Activated CD4-positive, alpha-beta T cell treated with anti-CD3 and anti-CD28 coated beads for 48 hours (primary cell): ENCODE data around the gene PRMT3.
"Not testable (repeated sequence)": the region's sequence is repeated elsewhere in the genome, so short reads cannot be mapped to it uniquely, and the experiment has no call there.

Source experiments
- DNase-seq: peaks from one replicate; pipeline ENCODE4 v3.0.0-alpha.2; 2020

PRMT3 gene

DNA sequence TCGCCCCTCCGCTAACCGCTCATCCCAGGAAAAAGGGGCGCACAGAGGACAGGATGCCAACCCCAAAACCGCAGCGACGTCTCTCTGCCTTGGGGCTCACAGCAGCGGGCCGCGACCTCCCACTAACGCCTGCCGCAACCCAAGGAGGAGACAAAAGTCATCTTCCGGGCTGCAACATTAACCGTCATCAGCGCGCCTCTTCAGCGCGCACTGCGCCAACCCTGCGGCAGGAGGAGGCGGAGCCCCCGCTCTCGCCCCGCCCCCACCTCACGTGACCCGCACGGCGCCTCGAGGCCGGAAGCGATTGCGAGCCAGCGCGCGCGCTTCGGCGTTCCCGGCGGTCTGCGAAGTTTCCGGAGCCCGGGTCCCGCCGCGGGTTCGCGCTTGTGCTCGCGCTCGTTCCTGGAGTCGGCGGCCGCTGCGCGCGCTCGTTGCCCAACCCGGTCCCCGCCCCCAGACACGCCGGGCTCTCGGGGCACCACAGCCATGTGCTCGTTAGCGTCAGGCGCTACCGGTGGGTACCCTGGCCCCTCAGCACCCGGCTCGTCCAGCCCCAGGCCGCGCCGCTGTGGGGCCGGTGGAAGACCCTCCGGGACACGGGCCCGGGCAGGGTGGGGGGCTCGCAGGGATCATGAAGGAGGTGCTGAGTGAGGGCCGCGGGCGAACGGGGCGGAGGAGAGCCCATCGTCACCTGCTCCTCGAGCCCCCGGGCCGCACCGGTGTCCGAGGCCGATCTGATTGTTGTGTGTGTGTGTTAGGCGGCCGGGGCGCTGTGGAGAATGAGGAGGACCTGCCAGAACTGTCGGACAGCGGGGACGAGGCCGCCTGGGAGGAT, at the start of gene PRMT3:
PRMT3 (plus strand) TSS at position 456 of the 835 bp plus-strand sequence; CDS start at position 487, 31 bp downstream.
- peak; percentile 97 for DNase-seq

DNA sequence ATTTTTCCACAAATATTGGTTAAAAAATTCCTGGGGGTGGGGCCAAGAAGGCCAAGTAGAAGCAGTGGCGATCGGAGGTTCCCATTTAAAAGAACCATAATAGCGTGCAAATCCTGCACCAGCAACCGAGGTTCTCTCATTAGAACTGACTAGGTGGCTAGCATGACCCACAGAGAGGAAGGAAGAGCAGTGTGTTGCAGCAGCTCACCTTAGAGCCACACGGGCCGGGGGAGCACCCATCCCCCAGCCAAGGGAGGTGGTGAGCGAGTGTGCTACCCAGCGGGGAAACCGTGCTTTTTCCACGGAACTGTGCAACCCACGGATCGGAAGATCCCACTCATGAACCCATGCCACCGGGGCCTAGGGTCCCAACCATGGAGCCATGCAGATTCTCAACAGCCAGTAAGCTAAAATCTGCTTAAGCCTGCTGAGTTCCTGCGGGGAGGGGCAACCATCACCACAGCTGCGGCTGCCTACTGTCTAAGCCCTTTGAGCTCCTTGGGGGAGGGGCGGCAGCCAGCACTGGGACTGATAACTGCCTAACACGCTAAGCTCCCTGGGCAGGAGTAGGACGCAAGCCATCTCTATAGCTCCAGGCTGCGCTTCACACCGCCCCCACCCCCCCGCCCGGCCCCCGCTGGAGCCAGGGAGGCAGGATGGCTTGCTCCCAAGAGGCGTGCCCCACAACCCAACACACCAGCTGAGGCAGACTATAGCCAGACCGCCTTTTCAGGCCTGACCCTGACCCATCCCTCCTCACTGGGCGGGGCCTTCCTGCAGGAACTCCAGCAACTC, 45.0 kb upstream of the PRMT3 start:
- DNase-seq = no peak

DNA sequence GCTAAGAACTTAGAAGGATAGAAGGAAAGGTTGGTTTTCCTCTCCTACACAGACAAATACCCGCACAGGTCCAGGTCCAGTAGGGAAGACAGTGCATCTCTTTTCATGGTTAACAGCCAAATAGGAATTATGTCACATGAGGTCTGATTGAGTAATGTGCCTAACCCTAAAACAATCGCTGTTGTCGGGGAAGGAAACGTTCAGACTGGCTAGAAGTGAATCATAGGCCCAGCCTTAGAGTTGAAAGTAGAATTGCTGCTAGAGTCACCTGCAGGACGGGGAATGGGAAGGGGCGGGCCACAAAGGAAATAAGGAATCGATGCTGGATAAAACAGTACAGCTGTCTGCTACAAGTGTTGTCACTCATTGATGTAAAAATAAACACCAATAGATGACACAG, 36.4 kb upstream of the PRMT3 start:
- no peak for DNase-seq

DNA sequence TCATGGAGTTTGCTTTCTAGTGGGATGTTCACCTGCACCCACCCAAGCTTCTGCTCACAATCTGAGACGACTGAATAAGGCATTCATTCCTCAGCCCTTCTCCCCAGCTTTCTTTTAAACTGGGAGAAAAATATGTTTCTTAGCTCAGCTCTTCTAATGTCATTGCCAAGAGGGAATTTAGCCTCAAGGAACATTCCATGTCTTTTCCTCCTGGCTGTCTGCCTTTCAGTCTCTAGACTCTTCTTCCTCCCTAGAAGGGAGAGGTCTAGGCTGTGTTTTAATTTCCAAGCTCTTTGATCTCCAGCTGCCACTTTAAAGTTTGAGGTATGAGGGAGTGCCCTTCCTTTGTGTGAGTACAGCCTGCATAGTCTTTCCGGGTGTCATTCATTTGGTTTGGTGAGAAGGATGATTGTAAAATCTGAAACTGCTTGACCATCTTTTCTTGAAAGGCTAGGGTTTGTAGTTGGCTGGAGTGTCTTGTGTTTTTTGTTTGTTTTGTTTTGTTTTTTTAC, 35.7 kb upstream of the PRMT3 start:
- DNase-seq = no peak

DNA sequence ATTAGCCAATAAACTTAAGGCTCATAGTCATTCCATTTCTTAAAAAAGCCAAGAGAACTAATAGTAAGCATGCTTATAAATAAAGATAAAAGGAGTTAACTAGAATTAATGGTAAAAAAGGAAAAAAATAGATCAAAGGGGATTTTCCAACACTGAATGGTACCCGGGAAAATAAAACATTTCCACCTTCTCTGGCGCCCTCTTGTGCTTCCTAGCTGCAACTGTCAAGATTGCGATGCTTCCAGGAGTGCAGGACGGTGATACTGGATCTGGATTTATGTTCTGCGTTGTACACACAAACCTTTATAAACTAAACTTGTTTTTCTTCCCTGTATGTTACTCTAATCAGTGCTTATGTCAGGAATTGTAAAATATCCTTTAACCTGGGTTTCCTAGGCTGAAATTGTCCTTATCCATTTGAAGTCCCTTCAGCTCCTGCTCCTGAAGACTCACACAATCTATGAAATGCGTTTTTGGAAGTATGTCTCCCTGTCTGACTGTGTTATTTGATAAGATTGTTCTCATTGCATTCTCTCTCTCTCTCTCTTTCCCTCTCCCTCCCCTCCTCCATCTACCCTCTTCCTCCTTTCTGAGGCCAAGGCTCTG, 33.6 kb upstream of the PRMT3 start:
- DNase-seq = peak; percentile 27

DNA sequence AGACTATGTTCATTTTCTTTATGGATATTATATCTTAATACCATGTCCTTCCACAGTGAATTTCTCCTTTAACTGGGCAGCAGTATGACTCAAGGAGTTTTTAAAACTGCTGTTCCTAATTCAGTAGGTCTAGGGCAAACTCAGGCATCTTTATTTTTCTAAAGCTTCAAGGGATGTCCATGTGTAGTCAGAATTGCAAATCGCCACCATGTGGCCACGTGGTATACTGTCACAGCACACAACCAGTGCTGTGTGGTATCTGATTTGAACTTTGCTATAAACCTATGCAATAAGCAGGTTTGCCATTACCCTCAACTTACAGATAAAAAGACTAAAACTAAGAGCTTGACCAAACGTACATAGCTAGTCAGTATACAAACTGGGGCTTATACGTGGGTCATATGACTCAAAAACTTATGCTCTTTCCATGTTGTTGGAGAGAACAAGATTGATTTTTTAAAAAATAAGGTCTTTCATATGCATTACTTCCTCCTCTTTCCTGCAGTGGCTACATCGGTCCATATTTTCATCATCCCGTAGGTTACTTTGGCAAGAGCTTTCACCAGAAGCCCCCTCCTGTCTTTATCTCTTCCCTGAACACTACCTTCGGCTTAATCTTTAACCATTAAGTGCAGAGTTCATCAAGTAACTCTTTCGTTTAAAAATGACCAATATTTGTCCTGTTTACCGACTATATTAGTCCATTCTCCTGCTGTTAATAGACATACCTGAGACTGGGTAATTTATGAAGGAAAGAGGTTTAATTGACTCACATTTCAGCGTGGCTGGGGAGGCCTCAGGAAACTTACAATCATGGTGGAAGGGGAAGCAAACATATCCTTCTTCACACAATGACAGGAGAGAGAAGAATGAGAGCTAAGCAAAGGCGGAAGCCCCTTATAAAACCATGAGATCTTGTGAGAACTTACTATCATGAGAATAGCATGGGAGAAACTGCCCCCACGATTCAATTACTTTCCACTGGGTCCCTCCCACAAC, 32.0 kb upstream of the PRMT3 start:
- DNase-seq = peak; percentile 59

DNA sequence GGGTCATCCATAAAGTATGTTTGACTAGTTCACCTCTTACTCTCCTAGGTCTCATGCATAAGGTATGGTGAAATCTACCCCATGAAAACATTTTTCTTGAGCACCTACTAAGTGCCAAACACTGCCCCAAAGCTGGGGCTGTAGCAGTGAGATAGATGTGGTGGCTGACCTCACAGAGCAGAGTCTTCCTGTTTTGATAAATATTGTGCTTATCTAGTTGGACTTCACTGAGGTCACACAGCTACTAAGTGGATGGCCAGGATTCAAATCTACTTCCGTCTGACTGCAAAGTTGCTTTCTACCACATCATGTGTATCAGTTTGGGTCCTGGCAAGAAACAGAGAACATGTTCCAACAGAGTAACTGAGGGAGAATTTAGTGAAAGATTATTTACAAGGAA, 30.4 kb upstream of the PRMT3 start:
- DNase-seq = no peak

DNA sequence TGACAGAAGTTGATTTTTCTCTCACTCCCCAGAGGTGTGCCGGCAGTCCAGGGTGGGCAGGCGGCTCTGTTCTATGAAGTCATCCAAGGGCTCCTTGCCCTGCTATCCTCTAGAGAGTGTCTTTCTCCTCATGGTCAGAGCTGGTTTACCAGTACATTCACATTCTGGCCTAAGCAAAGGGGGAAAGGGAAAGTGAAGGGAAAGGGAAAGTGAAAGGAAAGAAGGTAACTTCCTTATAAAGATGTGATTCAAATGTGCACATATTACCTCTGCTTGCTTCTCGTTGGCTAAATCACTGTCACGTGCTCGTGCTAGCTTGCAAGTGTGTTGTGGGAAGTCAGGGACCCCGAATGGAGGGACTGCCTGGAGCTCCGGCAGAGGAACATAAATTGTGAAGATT, 26.9 kb upstream of the PRMT3 start:
- DNase-seq = peak; percentile 35

DNA sequence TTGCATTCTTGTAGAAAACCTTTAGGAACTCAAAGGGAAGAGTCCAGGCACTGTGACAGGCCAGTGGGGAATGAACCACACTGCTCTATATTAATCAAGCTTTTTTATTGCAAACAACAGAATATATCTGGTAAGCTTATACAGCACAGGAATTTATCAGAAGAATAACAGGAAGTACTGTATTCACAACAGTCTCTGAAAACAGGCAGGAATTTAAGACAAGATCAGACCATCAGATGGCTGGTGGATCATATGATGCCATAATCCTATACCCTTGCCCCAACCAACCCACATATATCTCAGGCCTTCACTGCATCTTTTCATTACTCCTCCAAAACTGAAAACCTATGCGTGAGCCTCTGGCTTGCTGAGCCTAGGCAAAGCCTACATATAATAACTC, 25.0 kb upstream of the PRMT3 start:
- no peak for DNase-seq

DNA sequence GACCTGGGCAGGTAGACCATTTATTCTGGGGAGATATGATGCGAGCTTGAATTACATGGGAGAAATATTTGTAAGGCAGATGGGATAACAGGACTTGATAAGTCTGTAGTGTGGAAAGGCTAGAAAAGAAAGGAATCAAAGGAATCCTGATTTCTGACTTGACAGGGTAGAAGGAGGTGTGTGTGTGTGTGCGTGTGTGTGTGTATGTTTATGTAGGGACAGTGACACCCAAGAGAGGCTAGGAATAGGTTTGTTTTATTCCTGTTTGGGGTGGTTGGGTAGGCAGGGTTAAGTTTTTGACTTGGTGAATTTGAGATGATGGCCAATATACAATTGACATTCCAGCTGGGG, 24.4 kb upstream of the PRMT3 start:
- no peak for DNase-seq

DNA sequence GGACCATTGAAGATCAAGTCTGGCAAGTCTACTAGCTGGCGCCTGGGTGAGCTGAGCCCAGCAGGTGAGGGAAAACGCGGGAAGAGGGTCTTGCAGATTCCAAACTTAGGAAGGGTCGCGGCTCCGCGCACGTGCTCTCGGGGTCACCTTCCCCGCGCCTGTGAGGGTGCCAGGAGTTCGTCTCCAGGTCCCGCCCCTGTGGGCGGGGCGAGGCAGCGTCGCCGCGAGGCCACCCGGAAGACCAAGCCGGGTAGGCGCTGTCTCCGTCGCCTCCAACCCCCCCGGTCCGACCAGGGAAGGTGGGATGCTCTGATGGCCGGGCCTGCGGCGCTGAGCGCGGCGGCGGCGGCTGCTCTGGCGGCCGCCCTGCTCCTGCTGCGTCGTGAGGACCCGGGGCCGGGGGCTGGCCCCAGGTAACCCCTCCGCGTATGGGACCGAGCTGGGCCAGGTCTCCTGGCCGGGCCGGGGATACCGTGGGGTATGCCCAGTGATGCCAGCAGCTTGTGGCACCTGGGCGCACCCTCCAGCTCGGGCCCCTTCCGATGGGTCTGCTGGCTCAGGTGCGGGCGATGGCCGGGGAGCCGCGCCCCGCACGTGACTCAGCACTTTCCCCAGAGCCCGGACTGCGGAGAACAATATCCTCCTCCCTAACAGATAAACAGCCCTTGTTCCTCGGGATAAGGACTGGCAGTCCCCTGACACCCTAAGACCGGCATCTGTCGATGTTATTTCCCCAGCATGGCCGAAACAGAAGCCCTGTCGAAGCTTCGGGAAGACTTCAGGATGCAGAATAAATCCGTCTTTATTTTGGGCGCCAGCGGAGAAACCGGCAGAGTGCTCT, 23.8 kb upstream of the PRMT3 start, which contains the start of gene HTATIP2:
HTATIP2 (plus strand) TSS at position 215 of the 841 bp plus-strand sequence; CDS start at position 739, 524 bp downstream.
- peak; percentile 83 for DNase-seq

DNA sequence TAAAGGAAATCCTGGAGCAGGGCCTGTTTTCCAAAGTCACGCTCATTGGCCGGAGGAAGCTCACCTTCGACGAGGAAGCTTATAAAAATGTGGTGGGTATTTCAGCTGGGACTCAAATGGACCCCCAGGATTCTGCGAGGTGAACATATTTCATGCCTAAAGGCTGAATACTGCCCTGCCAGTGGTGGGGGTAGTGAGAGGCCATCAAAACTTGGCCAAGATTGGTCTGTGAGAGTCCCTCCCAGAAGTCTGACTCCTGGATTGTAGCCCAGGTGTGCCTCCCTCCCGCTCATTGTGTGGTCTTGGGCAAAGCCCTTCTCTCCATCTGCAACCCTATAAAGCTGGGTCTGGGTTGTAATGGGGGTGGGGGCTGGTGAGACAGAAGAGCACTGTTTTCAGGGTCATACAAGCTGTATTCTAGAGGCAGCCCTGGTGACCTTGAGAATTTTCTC, 23.1 kb upstream of the PRMT3 start:
- DNase-seq = no peak

DNA sequence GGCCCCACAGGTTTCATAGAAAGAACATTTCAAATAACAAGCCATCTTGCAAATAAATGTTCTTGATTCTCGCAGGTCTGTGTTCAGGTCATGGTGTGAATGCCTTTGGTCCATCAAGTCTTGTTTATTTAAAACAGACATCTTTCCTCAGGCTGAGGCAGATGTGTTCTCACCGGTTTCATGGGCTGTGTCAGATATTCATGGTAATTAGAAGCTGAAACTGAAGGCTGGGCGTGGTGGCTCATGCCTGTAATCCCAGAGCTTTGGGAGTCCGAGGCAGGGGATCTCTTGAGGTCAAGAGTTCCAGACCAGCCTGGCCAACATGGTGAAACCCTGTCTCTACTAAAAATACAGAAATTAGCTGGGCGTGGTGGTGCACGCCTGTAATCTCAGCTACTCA, 22.1 kb upstream of the PRMT3 start:
- not testable (repeated sequence) for DNase-seq

DNA sequence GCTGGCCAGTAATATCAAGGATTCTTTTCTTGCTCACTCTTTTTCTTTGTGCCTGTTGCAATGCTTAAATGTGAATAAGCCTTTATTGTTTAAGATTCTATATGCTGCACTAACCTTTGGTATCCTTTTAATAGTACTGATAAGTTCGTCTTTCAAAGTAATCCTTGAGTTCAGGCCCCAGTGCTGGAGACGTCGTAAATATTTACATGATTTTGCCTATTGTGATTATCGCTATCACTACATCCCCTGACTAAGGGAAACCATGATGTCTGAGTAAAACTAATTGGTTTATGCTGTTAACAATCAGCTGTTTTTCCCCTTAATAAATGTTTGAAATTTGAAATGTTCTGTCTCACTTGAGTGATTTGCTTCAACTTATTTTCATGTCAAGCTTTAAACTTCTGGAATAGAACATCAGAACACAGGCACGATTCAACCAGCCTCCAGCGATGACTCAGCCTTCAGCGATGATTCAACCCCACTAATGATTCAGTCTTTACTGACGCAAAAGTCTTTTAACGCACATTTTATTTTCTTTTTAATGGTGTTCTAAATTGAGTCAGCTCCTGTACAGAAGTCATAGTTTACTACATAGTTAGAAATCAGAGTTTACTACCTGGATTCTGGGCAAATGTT, 20.1 kb upstream of the PRMT3 start:
- peak; percentile 81 for DNase-seq

DNA sequence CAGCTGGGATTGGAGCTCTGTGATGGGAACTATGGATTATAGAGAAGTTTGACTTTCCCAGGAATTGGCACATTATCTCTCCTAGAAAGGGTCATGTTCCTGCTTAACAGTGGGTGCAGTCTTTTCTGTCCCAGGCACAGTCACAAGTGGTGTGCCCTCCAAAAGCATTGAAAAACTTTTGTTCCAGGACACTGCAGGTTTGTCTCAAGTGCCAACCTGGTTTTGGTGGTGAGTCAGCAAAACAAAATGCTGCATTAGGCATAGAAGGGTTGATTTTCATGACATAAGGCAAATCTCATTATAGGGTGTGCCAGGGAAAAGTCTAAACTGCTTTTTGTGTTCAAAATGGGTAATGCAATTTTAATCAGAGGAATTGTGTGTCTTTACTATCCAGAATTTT, 19.1 kb upstream of the PRMT3 start:
- DNase-seq = no peak

DNA sequence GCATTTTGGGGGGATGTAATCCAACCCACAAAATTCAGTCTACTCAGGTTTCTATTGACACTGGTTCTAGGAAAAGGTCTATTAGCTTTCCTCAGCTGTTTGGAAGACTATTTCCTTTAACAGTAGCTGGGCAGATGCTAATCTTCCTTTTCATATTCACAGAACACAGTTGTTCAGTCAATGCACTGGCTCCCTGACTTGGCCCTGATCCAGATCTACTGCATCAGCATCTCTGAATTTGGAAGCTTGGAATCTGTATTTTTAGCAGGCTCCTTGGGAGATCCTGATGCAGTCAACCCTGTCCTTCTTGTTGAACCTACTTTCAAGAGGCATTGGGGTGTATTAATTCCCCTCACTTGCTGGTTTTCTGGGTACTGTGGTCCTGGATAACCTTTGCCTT, 17.7 kb upstream of the PRMT3 start:
- no peak for DNase-seq

DNA sequence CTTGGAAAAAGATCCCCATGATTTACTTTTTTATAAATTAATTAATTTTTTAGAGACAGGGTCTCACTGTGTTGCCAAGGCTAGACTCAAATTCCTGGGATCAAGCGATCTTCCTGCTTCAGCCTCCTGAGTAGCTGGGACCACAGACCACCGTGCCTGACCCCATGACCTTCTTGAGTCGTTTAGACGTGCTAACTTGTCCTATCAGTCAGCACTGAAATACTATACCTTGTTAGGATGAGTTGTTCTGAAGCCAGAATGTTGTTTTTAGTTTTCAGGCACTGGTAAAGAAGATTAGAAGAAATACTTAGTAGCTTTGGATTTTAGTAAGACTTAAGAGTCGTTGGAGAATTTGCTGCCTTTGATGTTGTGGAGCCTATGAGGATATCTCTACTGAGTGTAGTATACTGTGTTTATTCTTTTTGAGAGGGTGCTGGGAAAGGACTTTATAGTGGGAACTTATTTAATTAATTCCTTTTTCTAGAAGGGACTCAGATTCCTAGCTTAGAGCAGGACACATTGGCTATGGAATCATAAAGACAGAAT, 15.4 kb upstream of the PRMT3 start:
- no peak for DNase-seq

DNA sequence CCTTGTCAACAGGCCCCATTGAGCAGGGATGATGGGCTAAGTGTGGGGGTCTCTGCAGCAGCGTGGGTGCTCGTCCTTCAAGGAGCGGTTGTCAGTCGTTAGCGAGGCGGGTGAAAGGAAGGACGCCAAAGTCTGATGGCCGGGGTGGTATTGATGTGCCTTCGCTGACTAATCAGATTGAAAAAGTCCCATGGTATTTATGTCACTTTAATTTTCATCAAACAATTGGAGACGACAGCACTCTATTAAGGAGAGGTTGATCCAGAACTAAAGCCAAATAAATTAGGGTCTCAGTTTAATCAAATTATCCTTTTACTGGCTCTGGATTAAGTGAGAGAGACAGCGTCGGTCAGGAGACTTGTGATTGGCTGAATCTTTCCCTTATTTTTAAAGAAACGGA, 14.4 kb upstream of the PRMT3 start:
- DNase-seq = no peak

DNA sequence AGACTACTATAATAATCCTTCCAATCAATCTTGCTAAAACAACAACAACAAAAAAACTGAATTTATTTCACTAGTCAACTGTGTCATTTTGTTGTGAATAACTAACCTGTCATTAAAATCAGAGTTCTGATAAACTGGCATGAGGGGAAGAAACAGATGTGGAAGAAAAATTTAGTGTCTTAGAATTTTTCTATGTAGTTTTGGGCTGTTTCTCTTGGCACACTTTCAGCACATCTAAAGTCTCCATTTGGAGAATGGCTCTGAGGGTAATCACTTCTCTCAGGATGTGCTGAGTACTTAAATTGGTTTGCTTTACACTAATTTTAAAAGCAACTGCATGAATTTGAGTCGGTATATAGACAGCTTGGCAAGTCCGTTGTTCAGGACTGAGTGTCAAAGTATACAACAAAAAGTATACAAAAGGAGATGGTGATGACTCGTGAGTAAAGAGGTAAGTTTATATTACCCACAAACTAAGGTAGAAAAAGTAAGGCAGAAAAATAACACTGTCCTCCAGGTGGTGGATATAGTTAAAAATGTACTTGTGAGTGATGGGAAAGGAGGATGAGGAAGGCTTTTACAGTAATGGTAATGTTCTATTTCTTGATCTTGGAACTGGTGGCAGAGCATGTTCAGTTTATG, 13.8 kb upstream of the PRMT3 start:
- DNase-seq = no peak
